Measurements from ENCODE around the gene PHF20. TPM values are rescaled to one million over a fixed set of nuclear protein-coding genes. Genes with fewer than 3 reads are reported as not detected.

Gene PHF20
- total and polyA plus RNA-seq, 4 donors = 17.5 to 51.5 (median 32.6) TPM

DNA sequence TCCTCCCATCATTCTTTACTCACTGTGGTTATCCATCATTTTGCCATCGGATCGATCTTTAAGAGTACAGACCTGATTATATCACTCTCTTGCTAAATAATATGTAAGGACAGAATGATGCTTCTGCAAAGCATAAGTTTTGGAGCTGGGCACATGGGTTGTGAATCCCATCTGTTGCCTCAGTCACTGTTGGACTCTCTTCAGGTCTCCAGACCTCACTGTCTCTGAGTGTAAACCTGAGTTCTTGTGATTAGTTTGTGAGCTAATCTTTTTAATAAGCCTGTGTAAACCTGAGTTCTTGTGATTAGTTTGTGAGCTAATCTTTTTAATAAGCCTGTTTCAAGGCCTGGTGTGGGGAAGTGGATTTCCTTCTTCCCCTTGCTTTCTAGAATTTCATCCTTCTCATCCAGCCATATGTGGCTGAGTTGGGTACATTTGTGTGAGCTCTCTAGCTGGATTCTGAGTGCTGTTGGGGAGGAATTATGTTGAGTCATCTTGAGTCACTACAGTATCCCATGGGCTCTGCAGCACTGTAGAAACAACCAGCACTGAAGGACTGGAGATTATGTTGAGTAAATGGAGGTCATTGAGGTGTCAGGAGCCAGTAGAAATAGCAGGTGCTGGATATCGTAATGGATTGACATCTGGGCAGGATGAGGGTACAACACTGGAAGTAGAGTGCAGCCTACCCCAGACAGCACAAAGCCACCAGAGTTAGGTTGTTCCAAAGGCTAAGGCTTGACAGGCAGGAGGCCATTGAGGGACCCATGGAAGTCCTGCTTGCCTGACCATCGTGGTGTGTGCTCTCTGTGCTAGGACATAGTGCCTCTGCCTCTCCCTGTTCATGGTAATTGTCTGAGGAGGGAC lies 130.1 kb downstream of the PHF20 start:
- Histone ChIP-seq H3K27me3 (ENCODE audit: control insufficient read depth in 3 of 3, insufficient read depth in 3 of 3, low read length in 2 of 3) (no peaks in the 10 kb centered on the region), H3K4me1 (ENCODE audit: control insufficient read depth in 5 of 5, insufficient read depth in 5 of 5, low read length in 5 of 5) (peaks cover 0 to 3% (median 0%) of the 10 kb centered on the region in 5 donors), H3K27ac (ENCODE audit: low read depth in 1 of 2, low read length in 1 of 2) (no peak overlapping the region), H3K9ac (ENCODE audit: insufficient read depth in 1 of 2, low read length in 2 of 2) (no peak overlapping the region), H3K4me3 (no peak overlapping the region), H3K9me3 (ENCODE audit: control insufficient read depth in 4 of 4, insufficient read depth in 3 of 4, low read length in 3 of 4) (peaks cover 0 to 3% (median 0%) of the 10 kb centered on the region in 4 donors), H3K36me3 (ENCODE audit: control insufficient read depth in 4 of 4, insufficient read depth in 4 of 4, low read length in 4 of 4) (peaks cover under 1 to 24% (median 10%) of the 10 kb centered on the region in 4 donors)
- TF ChIP-seq, protein P1, sequence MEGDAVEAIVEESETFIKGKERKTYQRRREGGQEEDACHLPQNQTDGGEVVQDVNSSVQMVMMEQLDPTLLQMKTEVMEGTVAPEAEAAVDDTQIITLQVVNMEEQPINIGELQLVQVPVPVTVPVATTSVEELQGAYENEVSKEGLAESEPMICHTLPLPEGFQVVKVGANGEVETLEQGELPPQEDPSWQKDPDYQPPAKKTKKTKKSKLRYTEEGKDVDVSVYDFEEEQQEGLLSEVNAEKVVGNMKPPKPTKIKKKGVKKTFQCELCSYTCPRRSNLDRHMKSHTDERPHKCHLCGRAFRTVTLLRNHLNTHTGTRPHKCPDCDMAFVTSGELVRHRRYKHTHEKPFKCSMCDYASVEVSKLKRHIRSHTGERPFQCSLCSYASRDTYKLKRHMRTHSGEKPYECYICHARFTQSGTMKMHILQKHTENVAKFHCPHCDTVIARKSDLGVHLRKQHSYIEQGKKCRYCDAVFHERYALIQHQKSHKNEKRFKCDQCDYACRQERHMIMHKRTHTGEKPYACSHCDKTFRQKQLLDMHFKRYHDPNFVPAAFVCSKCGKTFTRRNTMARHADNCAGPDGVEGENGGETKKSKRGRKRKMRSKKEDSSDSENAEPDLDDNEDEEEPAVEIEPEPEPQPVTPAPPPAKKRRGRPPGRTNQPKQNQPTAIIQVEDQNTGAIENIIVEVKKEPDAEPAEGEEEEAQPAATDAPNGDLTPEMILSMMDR (IDR thresholded peaks at IDR 0.05; ENCODE audit: control extremely low read depth, extremely low read depth) = no peak
- DNase-seq = no peak
- no peak for ATAC-seq (ENCODE audit: insufficient read depth, low FRiP score)
- whole genome bisulfite sequencing, 2 donors = 93 to 94% methylated on average over 4 of the region's 4 CpGs

DNA sequence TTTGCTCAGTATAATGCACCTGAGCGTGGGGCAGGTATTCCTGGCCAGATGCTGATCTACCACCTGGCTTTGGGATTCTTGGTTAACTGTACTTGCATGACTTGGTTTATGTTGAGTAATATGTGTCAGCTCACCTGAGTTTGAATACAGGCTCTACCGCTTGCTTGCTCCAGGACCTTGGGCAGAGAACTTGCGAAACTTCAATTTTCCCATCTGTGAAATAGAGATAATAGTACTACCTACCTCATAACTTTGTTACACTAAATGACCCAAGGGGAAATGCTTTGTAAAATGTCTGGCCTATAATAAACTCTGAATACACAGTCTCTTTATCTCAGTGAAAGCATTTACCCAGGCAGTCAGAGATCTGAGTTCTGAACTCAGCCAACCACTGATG lies 130.7 kb downstream of the PHF20 start:
- DNase-seq (no peak), ATAC-seq (ENCODE audit: insufficient read depth, low FRiP score) (no peak)
- 95 to 98% methylated on average over 3 of the region's 3 CpGs for WGBS, 2 donors
- Histone ChIP-seq H3K36me3 (ENCODE audit: control insufficient read depth in 4 of 4, insufficient read depth in 4 of 4, low read length in 4 of 4) (peaks cover 2 to 24% (median 12%) of the 10 kb centered on the region in 4 donors), H3K4me3 (no peak overlapping the region), H3K27me3 (ENCODE audit: control insufficient read depth in 3 of 3, insufficient read depth in 3 of 3, low read length in 2 of 3) (no peaks in the 10 kb centered on the region), H3K9me3 (ENCODE audit: control insufficient read depth in 4 of 4, insufficient read depth in 3 of 4, low read length in 3 of 4) (peaks cover 0 to 3% (median 0%) of the 10 kb centered on the region in 4 donors), H3K4me1 (ENCODE audit: control insufficient read depth in 5 of 5, insufficient read depth in 5 of 5, low read length in 5 of 5) (peaks cover 0 to 3% (median 0%) of the 10 kb centered on the region in 5 donors), H3K9ac (ENCODE audit: insufficient read depth in 1 of 2, low read length in 2 of 2) (no peak overlapping the region), H3K27ac (ENCODE audit: low read depth in 1 of 2, low read length in 1 of 2) (no peak overlapping the region)
- TF ChIP-seq, protein P1 (IDR thresholded peaks at IDR 0.05; ENCODE audit: control extremely low read depth, extremely low read depth) = no peak

DNA sequence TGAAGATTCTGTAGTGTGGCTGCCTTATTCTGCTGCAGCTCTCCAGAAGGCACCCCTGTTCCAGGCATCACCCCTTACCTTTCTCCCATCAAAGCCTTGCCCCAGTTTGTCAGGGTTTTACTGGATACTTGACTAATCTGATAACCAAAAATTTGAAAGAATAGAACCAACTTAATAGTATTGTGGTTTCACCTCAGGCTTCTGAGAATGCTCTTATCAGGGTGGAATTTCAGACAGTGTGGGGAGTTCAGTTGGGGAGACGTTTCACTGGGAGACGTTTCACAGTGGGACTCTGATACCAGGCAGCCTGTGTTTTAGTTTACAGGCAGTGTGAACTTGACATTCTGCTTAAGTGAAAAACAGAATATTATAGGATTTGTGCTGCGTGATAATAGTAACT lies 132.0 kb downstream of the PHF20 start:
- peaks cover 2 to 24% (median 12%) of the 10 kb centered on the region in 4 donors for H3K36me3 ChIP-seq (ENCODE audit: control insufficient read depth in 4 of 4, insufficient read depth in 4 of 4, low read length in 4 of 4)
- no peaks in the 10 kb centered on the region for H3K27me3 ChIP-seq (ENCODE audit: control insufficient read depth in 3 of 3, insufficient read depth in 3 of 3, low read length in 2 of 3)
- no peak overlapping the region for H3K4me3 ChIP-seq
- H3K4me1 ChIP-seq (ENCODE audit: control insufficient read depth in 5 of 5, insufficient read depth in 5 of 5, low read length in 5 of 5) = peaks cover 0 to 8% (median 0%) of the 10 kb centered on the region in 5 donors
- DNase-seq = no peak
- H3K9ac ChIP-seq (ENCODE audit: insufficient read depth in 1 of 2, low read length in 2 of 2) = no peak overlapping the region
- H3K9me3 ChIP-seq (ENCODE audit: control insufficient read depth in 4 of 4, insufficient read depth in 3 of 4, low read length in 3 of 4) = peaks cover 0 to 3% (median 0%) of the 10 kb centered on the region in 4 donors
- TF ChIP-seq, protein P1 (IDR thresholded peaks at IDR 0.05; ENCODE audit: control extremely low read depth, extremely low read depth) = no peak
- no peak overlapping the region for H3K27ac ChIP-seq (ENCODE audit: low read depth in 1 of 2, low read length in 1 of 2)
- WGBS, 2 donors = 90 to 98% methylated on average over 3 of the region's 3 CpGs
- ATAC-seq (ENCODE audit: insufficient read depth, low FRiP score) = no peak
